ENCODE data around the gene ARRB1.

The ARRB1 gene

DNA sequence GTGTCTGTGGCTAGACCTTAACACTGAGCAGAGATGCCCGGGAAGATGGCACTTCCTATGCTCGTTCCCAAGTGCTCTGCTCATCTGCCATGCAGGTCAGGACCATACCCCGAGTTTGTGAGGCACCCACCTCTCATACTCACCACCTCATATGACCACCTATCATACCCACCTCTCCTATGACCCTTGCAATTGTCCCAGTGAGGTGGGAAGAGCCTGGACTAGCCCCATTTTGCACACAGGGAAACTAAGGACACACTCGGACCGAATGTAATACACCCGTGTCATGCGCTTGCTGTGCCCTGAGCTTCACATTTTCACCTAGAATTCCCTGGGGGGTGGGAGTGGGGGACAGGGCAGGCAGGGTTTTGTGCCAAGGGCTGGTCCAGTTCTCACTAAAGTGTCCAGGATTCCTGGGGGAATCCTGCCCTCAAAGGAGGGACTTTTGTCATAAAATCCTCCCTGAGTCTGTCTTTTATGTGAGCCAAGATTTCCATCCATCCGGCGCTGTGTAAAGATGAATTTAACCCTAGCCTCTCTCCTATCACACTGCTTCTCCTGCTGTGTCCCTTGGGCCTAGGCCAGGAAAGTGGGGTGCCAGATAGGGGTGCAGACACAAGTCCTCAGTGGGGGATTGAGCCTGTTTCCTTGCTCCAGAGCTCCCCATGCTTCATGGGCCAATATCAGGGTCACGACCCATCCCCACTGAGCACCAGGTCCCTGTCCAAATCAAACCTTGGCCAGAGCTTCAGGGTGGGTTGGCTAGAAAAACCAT is 90.9 kb downstream of the ARRB1 start:
- Histone ChIP-seq H3K9me3 (ENCODE audit: control insufficient read depth, low read length) (no peaks in the 10 kb centered on the region), H3K79me2 (no peaks in the 10 kb centered on the region), H3K4me3 (ENCODE audit: low read depth, low read length) (no peak overlapping the region), H2AFZ (no peak overlapping the region), H3K27me3 (ENCODE audit: control insufficient read depth, insufficient read depth, low read length) (no peaks in the 10 kb centered on the region), H3K4me1 (no peaks in the 10 kb centered on the region), H3K27ac (no peak overlapping the region), H3K36me3 (ENCODE audit: control insufficient read depth, insufficient read depth, low read length) (no peaks in the 10 kb centered on the region), H3K4me2 (ENCODE audit: low read length) (no peak overlapping the region), H3K9ac (no peak overlapping the region)
- TF ChIP-seq, protein P1, sequence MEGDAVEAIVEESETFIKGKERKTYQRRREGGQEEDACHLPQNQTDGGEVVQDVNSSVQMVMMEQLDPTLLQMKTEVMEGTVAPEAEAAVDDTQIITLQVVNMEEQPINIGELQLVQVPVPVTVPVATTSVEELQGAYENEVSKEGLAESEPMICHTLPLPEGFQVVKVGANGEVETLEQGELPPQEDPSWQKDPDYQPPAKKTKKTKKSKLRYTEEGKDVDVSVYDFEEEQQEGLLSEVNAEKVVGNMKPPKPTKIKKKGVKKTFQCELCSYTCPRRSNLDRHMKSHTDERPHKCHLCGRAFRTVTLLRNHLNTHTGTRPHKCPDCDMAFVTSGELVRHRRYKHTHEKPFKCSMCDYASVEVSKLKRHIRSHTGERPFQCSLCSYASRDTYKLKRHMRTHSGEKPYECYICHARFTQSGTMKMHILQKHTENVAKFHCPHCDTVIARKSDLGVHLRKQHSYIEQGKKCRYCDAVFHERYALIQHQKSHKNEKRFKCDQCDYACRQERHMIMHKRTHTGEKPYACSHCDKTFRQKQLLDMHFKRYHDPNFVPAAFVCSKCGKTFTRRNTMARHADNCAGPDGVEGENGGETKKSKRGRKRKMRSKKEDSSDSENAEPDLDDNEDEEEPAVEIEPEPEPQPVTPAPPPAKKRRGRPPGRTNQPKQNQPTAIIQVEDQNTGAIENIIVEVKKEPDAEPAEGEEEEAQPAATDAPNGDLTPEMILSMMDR (IDR thresholded peaks at IDR 0.05), result no peak

DNA sequence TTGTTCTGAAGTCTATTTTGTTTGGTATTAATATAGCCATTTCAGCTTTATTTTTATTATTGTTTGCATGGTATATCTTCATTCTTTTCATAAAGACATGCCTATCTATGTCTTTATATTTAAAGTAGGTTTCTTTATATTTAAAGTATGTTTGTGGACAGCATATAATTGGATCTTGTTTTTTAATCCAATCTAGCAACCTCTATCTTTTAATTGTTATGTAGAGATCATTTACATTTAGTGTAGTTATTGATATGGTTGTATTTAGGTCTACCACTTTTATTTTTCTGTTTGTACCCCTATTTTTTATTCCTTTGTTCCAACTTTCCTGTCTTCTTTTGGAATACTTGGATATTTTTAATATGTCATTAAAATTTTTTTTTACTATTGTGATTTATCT is 97.1 kb downstream of the ARRB1 start:
- TF ChIP-seq, protein P1 (IDR thresholded peaks at IDR 0.05), result no peak
- Histone ChIP-seq H3K36me3 (ENCODE audit: control insufficient read depth, insufficient read depth, low read length) (no peaks in the 10 kb centered on the region), H3K4me3 (ENCODE audit: low read depth, low read length) (no peak overlapping the region), H3K9ac (no peak overlapping the region), H2AFZ (no peak overlapping the region), H3K4me1 (no peaks in the 10 kb centered on the region), H3K27me3 (ENCODE audit: control insufficient read depth, insufficient read depth, low read length) (no peaks in the 10 kb centered on the region), H3K79me2 (no peaks in the 10 kb centered on the region), H3K27ac (no peak overlapping the region), H3K9me3 (ENCODE audit: control insufficient read depth, low read length) (no peaks in the 10 kb centered on the region), H3K4me2 (ENCODE audit: low read length) (no peak overlapping the region)

DNA sequence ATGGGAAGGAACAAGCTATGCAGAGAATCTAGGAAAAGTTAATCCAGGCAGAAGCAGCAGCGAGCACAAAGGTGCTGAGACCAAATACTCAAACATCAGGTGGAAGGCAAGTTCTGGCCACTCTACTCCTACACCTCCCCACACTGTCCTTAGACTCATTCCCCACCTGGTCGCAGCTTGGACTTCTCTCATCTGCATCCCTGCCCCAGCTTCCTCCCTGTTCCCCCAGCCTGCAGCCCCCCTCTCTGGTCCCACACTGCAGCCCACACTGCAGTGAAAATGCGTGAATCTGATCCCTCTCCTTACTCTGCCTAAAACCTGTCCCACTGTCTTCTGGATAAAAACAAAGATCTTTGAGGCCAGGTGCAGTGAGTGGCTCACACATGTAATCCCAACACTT is 101.8 kb downstream of the ARRB1 start:
- Histone ChIP-seq H3K9ac (no peak overlapping the region), H3K9me3 (ENCODE audit: control insufficient read depth, low read length) (no peaks in the 10 kb centered on the region), H3K4me1 (no peaks in the 10 kb centered on the region), H3K36me3 (ENCODE audit: control insufficient read depth, insufficient read depth, low read length) (no peaks in the 10 kb centered on the region), H3K4me3 (ENCODE audit: low read depth, low read length) (no peak overlapping the region), H2AFZ (no peak overlapping the region), H3K4me2 (ENCODE audit: low read length) (no peak overlapping the region), H3K27me3 (ENCODE audit: control insufficient read depth, insufficient read depth, low read length) (no peaks in the 10 kb centered on the region), H3K79me2 (no peaks in the 10 kb centered on the region), H3K27ac (no peak overlapping the region)
- TF ChIP-seq, protein P1 (IDR thresholded peaks at IDR 0.05), result no peak

DNA sequence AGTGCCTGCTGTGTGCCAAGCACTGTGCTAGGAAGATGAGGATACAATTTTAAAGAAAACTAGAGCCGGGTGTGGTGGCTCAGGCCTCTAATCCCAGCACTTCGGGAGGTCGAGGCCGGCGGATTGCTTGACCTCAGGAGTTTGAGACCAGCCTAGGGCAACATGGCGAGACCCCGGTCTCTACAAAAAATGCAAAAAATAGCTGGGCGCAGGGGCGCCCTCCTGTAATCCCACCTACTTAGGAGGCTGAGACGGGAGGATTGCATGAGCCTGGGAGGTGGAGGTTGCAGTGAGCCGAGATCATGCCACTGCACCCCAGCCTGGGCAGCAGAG is 102.6 kb downstream of the ARRB1 start:
- Histone ChIP-seq H3K27ac (no peak overlapping the region), H3K4me3 (ENCODE audit: low read depth, low read length) (no peak overlapping the region), H3K9me3 (ENCODE audit: control insufficient read depth, low read length) (no peaks in the 10 kb centered on the region), H2AFZ (no peak overlapping the region), H3K4me2 (ENCODE audit: low read length) (no peak overlapping the region), H3K27me3 (ENCODE audit: control insufficient read depth, insufficient read depth, low read length) (no peaks in the 10 kb centered on the region), H3K4me1 (no peaks in the 10 kb centered on the region), H3K9ac (no peak overlapping the region), H3K79me2 (no peaks in the 10 kb centered on the region), H3K36me3 (ENCODE audit: control insufficient read depth, insufficient read depth, low read length) (no peaks in the 10 kb centered on the region)
- TF ChIP-seq, protein P1 (IDR thresholded peaks at IDR 0.05), result peak; percentile 1

All from parathyroid adenoma (tissue), 2 donors.